ENCODE data around the gene VPS35L. TPM values are rescaled to one million over a fixed set of nuclear protein-coding genes. Genes with fewer than 3 reads are reported as not detected.

Gene VPS35L
- total RNA-seq, 1 donor from 2014 or later, result 45.0 TPM

GRCh38 chr16:19703172-19703889 lies 147.8 kb downstream of the VPS35L start:
- H3K36me3 ChIP-seq (ENCODE audit: insufficient read depth, low read length), result peaks cover 21% of the 10 kb centered on the region
- Mint-ChIP-seq H3K4me3 (ENCODE audit: unreplicated experiment) (no peak overlapping the region), H3K27me3 (ENCODE audit: low read depth, unreplicated experiment) (no peaks in the 10 kb centered on the region), H3K36me3 (ENCODE audit: low read depth, unreplicated experiment) (peaks cover 32% of the 10 kb centered on the region), H3K27ac (ENCODE audit: unreplicated experiment) (peak overlapping the region; percentile 38), H3K9me3 (ENCODE audit: unreplicated experiment) (peaks cover 5% of the 10 kb centered on the region), H3K4me1 (ENCODE audit: low read depth, unreplicated experiment) (peaks cover 32% of the 10 kb centered on the region)
- FAIRE-seq, result no peak
- DNase-seq (ENCODE audit: low read depth), result no peak
- H3K4me1 ChIP-seq (ENCODE audit: insufficient read depth, low read length), result peaks cover 39% of the 10 kb centered on the region
- no peaks in the 10 kb centered on the region for H3K27me3 ChIP-seq (ENCODE audit: insufficient read depth, low read length)
- H3K4me3 ChIP-seq (ENCODE audit: insufficient read depth, low read depth, low read length), result no peak overlapping the region
- no peak overlapping the region for H3K27ac ChIP-seq (ENCODE audit: low read depth, low read length)
- H3K9ac ChIP-seq (ENCODE audit: low read length), result no peak overlapping the region
- no peaks in the 10 kb centered on the region for H3K9me3 ChIP-seq (ENCODE audit: insufficient read depth, low read depth, low read length)
- peaks cover 16% of the 10 kb centered on the region for H3K79me2 ChIP-seq (ENCODE audit: insufficient read depth, low read length)
- H3K4me2 ChIP-seq (ENCODE audit: low read length), result no peak overlapping the region
- peaks cover 22% of the 10 kb centered on the region for H4K20me1 ChIP-seq (ENCODE audit: insufficient read depth, low read length)
- TF ChIP-seq CTCF (IDR thresholded peaks at IDR 0.05; ENCODE audit: insufficient read depth, low read depth, low read length) (no peak), EZH2 (IDR thresholded peaks at IDR 0.05; ENCODE audit: insufficient read depth, low read length) (no peak)
- H2AFZ ChIP-seq (ENCODE audit: low read depth, low read length), result no peak overlapping the region

- no peak for TF ChIP-seq CTCF (IDR thresholded peaks at IDR 0.05; ENCODE audit: insufficient read depth, low read depth, low read length)
- TF ChIP-seq EZH2 (IDR thresholded peaks at IDR 0.05; ENCODE audit: insufficient read depth, low read length), result no peak
- Histone ChIP-seq H3K4me2 (ENCODE audit: low read length) (no peak overlapping the region), H3K27me3 (ENCODE audit: insufficient read depth, low read length) (no peaks in the 10 kb centered on the region), H2AFZ (ENCODE audit: low read depth, low read length) (no peak overlapping the region), H3K4me1 (ENCODE audit: insufficient read depth, low read length) (peaks cover 31% of the 10 kb centered on the region), H3K79me2 (ENCODE audit: insufficient read depth, low read length) (peaks cover 20% of the 10 kb centered on the region), H4K20me1 (ENCODE audit: insufficient read depth, low read length) (peaks cover 23% of the 10 kb centered on the region), H3K36me3 (ENCODE audit: insufficient read depth, low read length) (peaks cover 20% of the 10 kb centered on the region), H3K27ac (ENCODE audit: low read depth, low read length) (peak overlapping the region; percentile 44), H3K4me3 (ENCODE audit: insufficient read depth, low read depth, low read length) (no peak overlapping the region), H3K9me3 (ENCODE audit: insufficient read depth, low read depth, low read length) (no peaks in the 10 kb centered on the region), H3K9ac (ENCODE audit: low read length) (no peak overlapping the region)
- FAIRE-seq, result no peak
- Mint-ChIP-seq H3K4me3 (ENCODE audit: unreplicated experiment) (no peak overlapping the region), H3K4me1 (ENCODE audit: low read depth, unreplicated experiment) (peaks cover 41% of the 10 kb centered on the region), H3K9me3 (ENCODE audit: unreplicated experiment) (peaks cover 5% of the 10 kb centered on the region), H3K27ac (ENCODE audit: unreplicated experiment) (peak overlapping the region; percentile 55), H3K36me3 (ENCODE audit: low read depth, unreplicated experiment) (peaks cover 34% of the 10 kb centered on the region), H3K27me3 (ENCODE audit: low read depth, unreplicated experiment) (no peaks in the 10 kb centered on the region)
- peak; percentile 70 for DNase-seq (ENCODE audit: low read depth)
These were observed 149.0 kb downstream of the VPS35L start for GRCh38 chr16:19704321-19705145.

All from astrocyte (in vitro differentiated cells and primary cell).